K562 (cell line): ENCODE results near the gene NOC4L. TPM values are rescaled to one million over a fixed set of nuclear protein-coding genes. Genes with fewer than 3 reads are reported as not detected.

Source experiments
- ATAC-seq: fragments of 200-7000 bp; cut with Tn5 transposase; 3 replicates; pipeline ENCODE4 v1.9.1; 2020; ENCODE audit warnings: moderate library complexity
- BruUV-seq: library from RNA; stranded (reverse); fragments of 400-500 nt; replicated peaks from 2 replicates; lab custom pipeline; 2021; lab: Mats Ljungman, UMichigan
- CTCF ChIA-PET: fragments of 300-600 bp; formaldehyde crosslinking; extraction: SDS; loops from one replicate; lab custom pipeline; 2021; ENCODE audit warnings: low intra/inter-chr PET ratio; lab: Yijun Ruan, JAX
- POLR2A ChIA-PET: fragments of 300-600, 350-650 bp; sonication (Branson Sonifier 250); formaldehyde crosslinking; extraction: SDS; loops from one replicate; lab custom pipeline; 2021; ENCODE audit warnings: antibody characterized with exemption, inconsistent platforms; lab: Yijun Ruan, JAX
- DNase-seq, 4 experiments: peaks; one replicate each; pipeline versions ENCODE4 v3.0.0 to v3.0.0-alpha.2; 2011 to 2018; ENCODE audit warnings: low spot score in 3 of 4, mixed read lengths in 3 of 4; ENCODE audit errors: extremely low read depth in 1 of 4
- FAIRE-seq: peaks from 2 replicates; lab custom pipeline; 2011; peaks lifted over from hg19 to GRCh38; lab: Jason Lieb, UNC
- H2AFZ ChIP-seq: 2 replicates; pipeline ENCODE4 v1.6.0; 2011; ENCODE audit warnings: low read depth, low read length, control low read depth, inconsistent platforms
- H3K27ac ChIP-seq: fragments of 200-600 bp; 3 replicates; pipeline ENCODE4 v1.8.0; 2011; ENCODE audit warnings: low read depth, mild to moderate bottlenecking, control low read depth, inconsistent platforms, low read length, moderate library complexity, mixed read lengths; ENCODE audit errors: extremely low read depth
- H3K27me3 ChIP-seq, 2 experiments: fragments of 300-600 bp in 1 of 2; 2 replicates in 1 of 2; 3 replicates in 1 of 2; pipeline versions ENCODE4 v1.6.0 to v1.8.0; 2011; ENCODE audit warnings: inconsistent platforms in 2 of 2, low read length in 2 of 2, mild to moderate bottlenecking in 1 of 2, mixed read lengths in 1 of 2, moderate library complexity in 1 of 2; ENCODE audit not compliant: control insufficient read depth in 2 of 2, insufficient read depth in 2 of 2
- H3K36me3 ChIP-seq: fragments of 300-600 bp; 3 replicates; pipeline ENCODE4 v1.8.0; 2011; ENCODE audit warnings: mild to moderate bottlenecking, low read length, inconsistent platforms; ENCODE audit not compliant: control insufficient read depth, insufficient read depth
- H3K4me1 ChIP-seq, 2 experiments: fragments of 200-600 bp in 1 of 2; replicated peaks in 1 of 2; 2 replicates in 1 of 2; 3 replicates in 1 of 2; pipeline versions ENCODE4 v1.5.1 to v1.8.0; 2011; ENCODE audit warnings: inconsistent platforms in 2 of 2, low read length in 2 of 2, mild to moderate bottlenecking in 1 of 2, mixed read lengths in 1 of 2, moderate library complexity in 1 of 2; ENCODE audit not compliant: control insufficient read depth in 2 of 2, insufficient read depth in 2 of 2
- H3K4me2 ChIP-seq: 2 replicates; pipeline ENCODE4 v1.6.1; 2011; ENCODE audit warnings: low read length, control low read depth, inconsistent platforms, mixed read lengths; ENCODE audit not compliant: insufficient read depth
- H3K4me3 ChIP-seq: fragments of 200-600 bp; sonication (generic), shearing (Covaris generic); 2 replicates; pipeline ENCODE4 v1.5.1; 2016; ENCODE audit warnings: control low read depth, inconsistent platforms
- H3K79me2 ChIP-seq: fragments of 200-600 bp; 3 replicates; pipeline ENCODE4 v1.8.0; 2011; ENCODE audit warnings: low read length, inconsistent platforms; ENCODE audit not compliant: control insufficient read depth, insufficient read depth
- H3K9ac ChIP-seq, 2 experiments: 2 replicates each; pipeline versions ENCODE4 v1.6.0 to v1.6.1; 2011; ENCODE audit warnings: low read depth in 2 of 2, low read length in 2 of 2, control low read depth in 1 of 2, inconsistent platforms in 1 of 2, mild to moderate bottlenecking in 1 of 2, mixed read lengths in 1 of 2; ENCODE audit not compliant: insufficient read depth in 1 of 2
- H3K9me1 ChIP-seq: one replicate; pipeline ENCODE4 v1.6.0; 2011; ENCODE audit warnings: inconsistent platforms, mild to moderate bottlenecking, low read length, moderate library complexity; ENCODE audit not compliant: control insufficient read depth, insufficient read depth
- H3K9me3 ChIP-seq: replicated peaks from 2 replicates; pipeline ENCODE4 v1.5.1; 2011; ENCODE audit warnings: low read depth, low read length, inconsistent platforms; ENCODE audit not compliant: control insufficient read depth, insufficient read depth
- H4K20me1 ChIP-seq: replicated peaks from 2 replicates; pipeline ENCODE4 v1.6.1; 2011; ENCODE audit warnings: low read length, inconsistent platforms, mixed read lengths; ENCODE audit not compliant: control insufficient read depth, insufficient read depth
- HDAC1 ChIP-seq, 2 experiments: fragments of 450-650 bp; IDR thresholded peaks; 2 replicates each; pipeline ENCODE4 v1.6.1; 2016 to 2017; ENCODE audit warnings: inconsistent platforms in 1 of 2, mild to moderate bottlenecking in 1 of 2, moderate library complexity in 1 of 2
- ZNF830 ChIP-seq: fragments of 250-450 bp; sonication (Bioruptor Pico); IDR thresholded peaks from 2 replicates; pipeline ENCODE4 v1.5.0; 2021; ENCODE audit warnings: mild to moderate bottlenecking
- WGBS: fragments of 100-300 bp; shearing (Covaris generic); methylation state at CpG from one replicate; pipeline ENCODE4 v1.1.6; 2016; ENCODE audit warnings: low coverage, mixed read lengths; ENCODE audit not compliant: insufficient coverage; ENCODE audit errors: missing lambda C conversion rate; 5-methylcytosine and 5-hydroxymethylcytosine counted together
- in situ Hi-C: fragments of 300-500 bp; cut with MboI; formaldehyde crosslinking; loops from 4 replicates; pipeline ENCODE4 v1.15.0; 2018; ENCODE audit warnings: inconsistent platforms, mixed read lengths
- intact Hi-C: fragments of 100-400 bp; cut with micrococcal nuclease; formaldehyde crosslinking; loops from 2 replicates; pipeline ENCODE4 v1.14.2; 2022
- polyA plus RNA-seq, 8 experiments: library from polyadenylated mRNA; depleted of rRNA in 4 of 8; stranded (reverse) in 5 of 8; unstranded in 3 of 8; fragments of >200 nt; fragmentation: Nextera tagmentation in 2 of 8; fragmentation: Illumina TruSeq in 1 of 8; extraction: Ambion mirVana in 2 of 8; extraction: Trizol in 1 of 8; gene quantifications; 2 replicates each; pipeline versions ENCODE4 v1.2.1 to v1.2.3, GENCODE V29; 2011 to 2014; ENCODE audit warnings: inconsistent platforms in 1 of 8, missing spikeins in 1 of 8
- total RNA-seq, 7 experiments: library from RNA; depleted of rRNA in 6 of 7; stranded (reverse); fragments of >200 nt in 6 of 7; fragmentation: Illumina TruSeq in 2 of 7; extraction: Trizol in 2 of 7; gene quantifications; 2 replicates each; pipeline versions ENCODE4 v1.2.1 to v1.2.3, GENCODE V29; 2011 to 2021; ENCODE audit warnings: low replicate concordance in 1 of 7
- TF ChIP-seq, protein P1 (sequence below): fragments of 250-450 bp; sonication (Bioruptor Pico); IDR thresholded peaks from 2 replicates; pipeline ENCODE4 v1.5.0; 2021
- TF ChIP-seq, protein P2 (sequence below): sonication (generic); formaldehyde crosslinking; IDR thresholded peaks from 2 replicates; pipeline ENCODE4 v1.8.0; 2022; ENCODE audit warnings: mild to moderate bottlenecking, missing genetic modification reagents
- TF ChIP-seq, protein P3 (sequence below): fragments of 450-650 bp; IDR thresholded peaks from 2 replicates; pipeline ENCODE4 v1.6.1; 2016; ENCODE audit warnings: mild to moderate bottlenecking, moderate library complexity

NOC4L gene
- total and polyA plus RNA-seq, 9 of the 15 experiments (the other 6 are each of a cell fraction or from before 2014, with no cell fraction given), result 1.3 to 77.0 (median 20.0) TPM

DNA sequence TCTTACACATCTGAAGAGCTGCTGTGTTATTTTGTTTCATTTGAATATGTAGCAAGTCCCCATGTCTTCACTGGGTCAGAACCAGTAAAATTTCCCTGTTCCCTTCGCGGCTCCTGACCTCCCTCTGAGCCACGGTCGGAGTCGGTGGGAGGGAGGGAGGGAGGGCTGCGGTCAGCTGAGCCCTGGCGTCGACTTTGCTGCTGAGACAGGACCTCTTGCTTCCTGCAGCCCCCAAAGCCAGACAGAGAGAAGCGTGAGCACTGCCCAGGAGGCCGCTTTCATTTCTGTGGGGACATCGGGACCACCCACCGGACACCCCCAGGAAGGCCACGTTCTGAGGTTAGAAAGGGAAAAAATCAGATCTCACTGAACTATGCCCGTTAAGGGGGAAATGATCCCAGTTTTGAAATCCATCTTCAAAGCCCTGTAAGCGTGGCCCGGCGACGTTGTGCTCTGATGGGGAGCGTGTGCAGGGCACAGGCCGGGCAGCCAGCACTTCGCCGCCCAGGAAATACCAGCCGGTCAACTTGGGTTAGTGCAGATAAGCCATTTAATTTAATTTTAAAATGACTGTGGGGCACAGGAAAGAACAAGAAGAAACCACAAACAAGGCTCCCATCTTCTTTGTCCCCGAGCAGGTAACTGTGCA, 42.1 kb downstream of the NOC4L start:
- no peak for FAIRE-seq
- no peaks in the 10 kb centered on the region for H3K9me3 ChIP-seq
- CTCF ChIA-PET, result no interaction called here
- ATAC-seq, result no peak
- H3K9ac ChIP-seq, result no peak overlapping the region
- peaks cover 35 to 84% of the 10 kb centered on the region in 2 experiments for H3K27me3 ChIP-seq
- H3K4me3 ChIP-seq, result no peak overlapping the region
- no peaks in the 10 kb centered on the region for H3K79me2 ChIP-seq
- H3K36me3 ChIP-seq, result no peaks in the 10 kb centered on the region
- in situ Hi-C loops (no loop called here), intact Hi-C loops (no loop called here)
- no peak overlapping the region for H3K27ac ChIP-seq
- POLR2A ChIA-PET, result interaction anchor here (0.7 kb wide), 1 partner anchor 76 kb away, joined by 3 read pairs; no protein-coding TSS in a partner anchor
- H3K9me1 ChIP-seq, result no peaks in the 10 kb centered on the region
- no peak overlapping the region for H3K4me2 ChIP-seq
- BruUV-seq, result no TSS peak
- peaks cover 3 to 43% of the 10 kb centered on the region in 2 experiments; a peak in 2 of 5 replicates for H3K4me1 ChIP-seq
- H4K20me1 ChIP-seq, result 0 out of 2 replicates have a peak, but pooled peaks cover 3% of the 10 kb centered on the region
- DNase-seq, result no peak
- H2AFZ ChIP-seq, result no peak overlapping the region
- WGBS, result 7% methylated on average over 16 of the region's 24 CpGs
- TF ChIP-seq, protein P1, sequence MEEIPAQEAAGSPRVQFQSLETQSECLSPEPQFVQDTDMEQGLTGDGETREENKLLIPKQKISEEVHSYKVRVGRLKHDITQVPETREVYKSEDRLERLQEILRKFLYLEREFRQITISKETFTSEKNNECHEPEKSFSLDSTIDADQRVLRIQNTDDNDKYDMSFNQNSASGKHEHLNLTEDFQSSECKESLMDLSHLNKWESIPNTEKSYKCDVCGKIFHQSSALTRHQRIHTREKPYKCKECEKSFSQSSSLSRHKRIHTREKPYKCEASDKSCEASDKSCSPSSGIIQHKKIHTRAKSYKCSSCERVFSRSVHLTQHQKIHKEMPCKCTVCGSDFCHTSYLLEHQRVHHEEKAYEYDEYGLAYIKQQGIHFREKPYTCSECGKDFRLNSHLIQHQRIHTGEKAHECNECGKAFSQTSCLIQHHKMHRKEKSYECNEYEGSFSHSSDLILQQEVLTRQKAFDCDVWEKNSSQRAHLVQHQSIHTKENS (CRISPR knock-in tag), result no peak
- TF ChIP-seq, protein P2, sequence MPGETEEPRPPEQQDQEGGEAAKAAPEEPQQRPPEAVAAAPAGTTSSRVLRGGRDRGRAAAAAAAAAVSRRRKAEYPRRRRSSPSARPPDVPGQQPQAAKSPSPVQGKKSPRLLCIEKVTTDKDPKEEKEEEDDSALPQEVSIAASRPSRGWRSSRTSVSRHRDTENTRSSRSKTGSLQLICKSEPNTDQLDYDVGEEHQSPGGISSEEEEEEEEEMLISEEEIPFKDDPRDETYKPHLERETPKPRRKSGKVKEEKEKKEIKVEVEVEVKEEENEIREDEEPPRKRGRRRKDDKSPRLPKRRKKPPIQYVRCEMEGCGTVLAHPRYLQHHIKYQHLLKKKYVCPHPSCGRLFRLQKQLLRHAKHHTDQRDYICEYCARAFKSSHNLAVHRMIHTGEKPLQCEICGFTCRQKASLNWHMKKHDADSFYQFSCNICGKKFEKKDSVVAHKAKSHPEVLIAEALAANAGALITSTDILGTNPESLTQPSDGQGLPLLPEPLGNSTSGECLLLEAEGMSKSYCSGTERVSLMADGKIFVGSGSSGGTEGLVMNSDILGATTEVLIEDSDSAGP (CRISPR knock-in tag), result no peak
- TF ChIP-seq HDAC1 (IDR thresholded peaks at IDR 0.05) (no peak), ZNF830 (CRISPR knock-in tag) (no peak)
- TF ChIP-seq, protein P3, sequence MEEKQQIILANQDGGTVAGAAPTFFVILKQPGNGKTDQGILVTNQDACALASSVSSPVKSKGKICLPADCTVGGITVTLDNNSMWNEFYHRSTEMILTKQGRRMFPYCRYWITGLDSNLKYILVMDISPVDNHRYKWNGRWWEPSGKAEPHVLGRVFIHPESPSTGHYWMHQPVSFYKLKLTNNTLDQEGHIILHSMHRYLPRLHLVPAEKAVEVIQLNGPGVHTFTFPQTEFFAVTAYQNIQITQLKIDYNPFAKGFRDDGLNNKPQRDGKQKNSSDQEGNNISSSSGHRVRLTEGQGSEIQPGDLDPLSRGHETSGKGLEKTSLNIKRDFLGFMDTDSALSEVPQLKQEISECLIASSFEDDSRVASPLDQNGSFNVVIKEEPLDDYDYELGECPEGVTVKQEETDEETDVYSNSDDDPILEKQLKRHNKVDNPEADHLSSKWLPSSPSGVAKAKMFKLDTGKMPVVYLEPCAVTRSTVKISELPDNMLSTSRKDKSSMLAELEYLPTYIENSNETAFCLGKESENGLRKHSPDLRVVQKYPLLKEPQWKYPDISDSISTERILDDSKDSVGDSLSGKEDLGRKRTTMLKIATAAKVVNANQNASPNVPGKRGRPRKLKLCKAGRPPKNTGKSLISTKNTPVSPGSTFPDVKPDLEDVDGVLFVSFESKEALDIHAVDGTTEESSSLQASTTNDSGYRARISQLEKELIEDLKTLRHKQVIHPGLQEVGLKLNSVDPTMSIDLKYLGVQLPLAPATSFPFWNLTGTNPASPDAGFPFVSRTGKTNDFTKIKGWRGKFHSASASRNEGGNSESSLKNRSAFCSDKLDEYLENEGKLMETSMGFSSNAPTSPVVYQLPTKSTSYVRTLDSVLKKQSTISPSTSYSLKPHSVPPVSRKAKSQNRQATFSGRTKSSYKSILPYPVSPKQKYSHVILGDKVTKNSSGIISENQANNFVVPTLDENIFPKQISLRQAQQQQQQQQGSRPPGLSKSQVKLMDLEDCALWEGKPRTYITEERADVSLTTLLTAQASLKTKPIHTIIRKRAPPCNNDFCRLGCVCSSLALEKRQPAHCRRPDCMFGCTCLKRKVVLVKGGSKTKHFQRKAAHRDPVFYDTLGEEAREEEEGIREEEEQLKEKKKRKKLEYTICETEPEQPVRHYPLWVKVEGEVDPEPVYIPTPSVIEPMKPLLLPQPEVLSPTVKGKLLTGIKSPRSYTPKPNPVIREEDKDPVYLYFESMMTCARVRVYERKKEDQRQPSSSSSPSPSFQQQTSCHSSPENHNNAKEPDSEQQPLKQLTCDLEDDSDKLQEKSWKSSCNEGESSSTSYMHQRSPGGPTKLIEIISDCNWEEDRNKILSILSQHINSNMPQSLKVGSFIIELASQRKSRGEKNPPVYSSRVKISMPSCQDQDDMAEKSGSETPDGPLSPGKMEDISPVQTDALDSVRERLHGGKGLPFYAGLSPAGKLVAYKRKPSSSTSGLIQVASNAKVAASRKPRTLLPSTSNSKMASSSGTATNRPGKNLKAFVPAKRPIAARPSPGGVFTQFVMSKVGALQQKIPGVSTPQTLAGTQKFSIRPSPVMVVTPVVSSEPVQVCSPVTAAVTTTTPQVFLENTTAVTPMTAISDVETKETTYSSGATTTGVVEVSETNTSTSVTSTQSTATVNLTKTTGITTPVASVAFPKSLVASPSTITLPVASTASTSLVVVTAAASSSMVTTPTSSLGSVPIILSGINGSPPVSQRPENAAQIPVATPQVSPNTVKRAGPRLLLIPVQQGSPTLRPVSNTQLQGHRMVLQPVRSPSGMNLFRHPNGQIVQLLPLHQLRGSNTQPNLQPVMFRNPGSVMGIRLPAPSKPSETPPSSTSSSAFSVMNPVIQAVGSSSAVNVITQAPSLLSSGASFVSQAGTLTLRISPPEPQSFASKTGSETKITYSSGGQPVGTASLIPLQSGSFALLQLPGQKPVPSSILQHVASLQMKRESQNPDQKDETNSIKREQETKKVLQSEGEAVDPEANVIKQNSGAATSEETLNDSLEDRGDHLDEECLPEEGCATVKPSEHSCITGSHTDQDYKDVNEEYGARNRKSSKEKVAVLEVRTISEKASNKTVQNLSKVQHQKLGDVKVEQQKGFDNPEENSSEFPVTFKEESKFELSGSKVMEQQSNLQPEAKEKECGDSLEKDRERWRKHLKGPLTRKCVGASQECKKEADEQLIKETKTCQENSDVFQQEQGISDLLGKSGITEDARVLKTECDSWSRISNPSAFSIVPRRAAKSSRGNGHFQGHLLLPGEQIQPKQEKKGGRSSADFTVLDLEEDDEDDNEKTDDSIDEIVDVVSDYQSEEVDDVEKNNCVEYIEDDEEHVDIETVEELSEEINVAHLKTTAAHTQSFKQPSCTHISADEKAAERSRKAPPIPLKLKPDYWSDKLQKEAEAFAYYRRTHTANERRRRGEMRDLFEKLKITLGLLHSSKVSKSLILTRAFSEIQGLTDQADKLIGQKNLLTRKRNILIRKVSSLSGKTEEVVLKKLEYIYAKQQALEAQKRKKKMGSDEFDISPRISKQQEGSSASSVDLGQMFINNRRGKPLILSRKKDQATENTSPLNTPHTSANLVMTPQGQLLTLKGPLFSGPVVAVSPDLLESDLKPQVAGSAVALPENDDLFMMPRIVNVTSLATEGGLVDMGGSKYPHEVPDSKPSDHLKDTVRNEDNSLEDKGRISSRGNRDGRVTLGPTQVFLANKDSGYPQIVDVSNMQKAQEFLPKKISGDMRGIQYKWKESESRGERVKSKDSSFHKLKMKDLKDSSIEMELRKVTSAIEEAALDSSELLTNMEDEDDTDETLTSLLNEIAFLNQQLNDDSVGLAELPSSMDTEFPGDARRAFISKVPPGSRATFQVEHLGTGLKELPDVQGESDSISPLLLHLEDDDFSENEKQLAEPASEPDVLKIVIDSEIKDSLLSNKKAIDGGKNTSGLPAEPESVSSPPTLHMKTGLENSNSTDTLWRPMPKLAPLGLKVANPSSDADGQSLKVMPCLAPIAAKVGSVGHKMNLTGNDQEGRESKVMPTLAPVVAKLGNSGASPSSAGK, result no peak
